ENCODE data around the gene RTL9.

DNA sequence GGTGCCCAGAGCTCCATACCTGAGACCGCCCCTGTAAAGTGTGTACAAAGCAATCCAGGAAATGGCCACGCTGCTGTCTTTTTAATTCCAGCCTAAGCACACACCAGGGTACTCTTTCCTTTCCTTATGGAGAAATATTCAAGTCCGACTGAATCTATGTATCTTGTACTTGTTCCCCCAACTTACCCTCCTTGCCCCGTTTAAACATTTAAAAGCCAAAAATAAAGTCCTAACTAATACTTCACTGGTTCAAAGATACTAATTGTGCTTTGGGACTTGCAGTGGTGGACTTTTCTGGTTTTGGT lies 40.0 kb upstream of the RTL9 start:
- TF ChIP-seq CTCF (IDR thresholded peaks at IDR 0.05) (no peak), POLR2A (IDR thresholded peaks at IDR 0.05) (no peak)
